GM21619 (cell line): Measurements from ENCODE around the gene SLC35D2.
A peak's percentile ranks its signal among the peaks of the same experiment; 100 is the strongest.
"Not testable (repeated sequence)": the region's sequence is repeated elsewhere in the genome, so short reads cannot be mapped to it uniquely, and the experiment has no call there.

Source experiments
- ATAC-seq: cut with Tn5 transposase; IDR thresholded peaks from one replicate; pipeline ENCODE4 v1.9.1; 2021; ENCODE audit not compliant: unreplicated experiment

SLC35D2 gene

DNA sequence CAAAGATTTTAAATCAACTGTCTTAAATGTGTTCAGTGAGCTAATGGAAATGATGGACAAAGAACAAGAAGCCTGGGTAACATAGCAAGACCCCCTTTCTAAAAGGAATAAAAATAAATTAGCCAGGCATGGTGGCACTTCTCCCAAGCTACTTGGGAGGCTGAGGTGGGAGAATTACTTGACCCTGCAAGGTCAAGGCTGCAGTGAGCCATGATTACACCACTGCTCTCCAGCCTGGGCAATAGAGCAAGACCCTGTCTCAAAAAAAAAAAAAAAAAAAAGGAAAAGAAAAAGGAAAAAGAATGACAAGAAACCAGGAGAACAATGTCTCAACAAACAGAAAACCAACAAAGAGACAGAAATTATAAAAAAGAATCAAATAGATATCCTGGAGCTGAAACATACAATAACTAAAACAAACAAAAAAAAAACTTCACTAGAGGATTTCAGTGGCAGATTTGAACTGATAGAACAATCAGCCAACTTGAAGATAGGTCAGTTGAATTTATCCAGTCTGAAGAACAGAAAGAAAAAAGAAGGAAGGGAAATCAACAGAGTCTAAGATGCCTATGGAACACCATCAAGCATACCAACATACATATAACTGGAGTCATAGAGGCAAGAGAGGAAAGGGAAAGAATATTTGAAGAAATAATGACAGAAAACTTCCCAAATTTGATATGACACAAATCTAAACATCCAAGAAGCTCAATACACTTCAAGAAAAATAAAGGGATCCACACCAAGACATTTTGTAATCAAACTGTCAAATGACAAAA lies 16.8 kb upstream of the SLC35D2 start:
- ATAC-seq: no peak

DNA sequence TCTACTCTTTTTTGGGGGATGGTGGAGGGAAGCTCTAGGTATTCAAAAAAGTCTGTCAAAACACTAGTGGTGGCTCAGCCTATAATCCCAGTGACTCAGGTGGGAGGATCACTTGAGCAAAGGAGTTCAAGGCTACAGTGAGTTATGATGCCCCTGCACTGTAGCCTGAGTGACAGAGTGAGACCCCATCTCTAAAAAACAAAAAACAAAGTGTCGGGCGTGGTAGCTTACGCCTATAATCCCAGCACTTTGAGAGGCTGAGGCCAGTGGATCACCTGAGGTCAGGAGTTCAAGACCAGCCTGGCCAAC lies 15.8 kb upstream of the SLC35D2 start:
- ATAC-seq: no peak

DNA sequence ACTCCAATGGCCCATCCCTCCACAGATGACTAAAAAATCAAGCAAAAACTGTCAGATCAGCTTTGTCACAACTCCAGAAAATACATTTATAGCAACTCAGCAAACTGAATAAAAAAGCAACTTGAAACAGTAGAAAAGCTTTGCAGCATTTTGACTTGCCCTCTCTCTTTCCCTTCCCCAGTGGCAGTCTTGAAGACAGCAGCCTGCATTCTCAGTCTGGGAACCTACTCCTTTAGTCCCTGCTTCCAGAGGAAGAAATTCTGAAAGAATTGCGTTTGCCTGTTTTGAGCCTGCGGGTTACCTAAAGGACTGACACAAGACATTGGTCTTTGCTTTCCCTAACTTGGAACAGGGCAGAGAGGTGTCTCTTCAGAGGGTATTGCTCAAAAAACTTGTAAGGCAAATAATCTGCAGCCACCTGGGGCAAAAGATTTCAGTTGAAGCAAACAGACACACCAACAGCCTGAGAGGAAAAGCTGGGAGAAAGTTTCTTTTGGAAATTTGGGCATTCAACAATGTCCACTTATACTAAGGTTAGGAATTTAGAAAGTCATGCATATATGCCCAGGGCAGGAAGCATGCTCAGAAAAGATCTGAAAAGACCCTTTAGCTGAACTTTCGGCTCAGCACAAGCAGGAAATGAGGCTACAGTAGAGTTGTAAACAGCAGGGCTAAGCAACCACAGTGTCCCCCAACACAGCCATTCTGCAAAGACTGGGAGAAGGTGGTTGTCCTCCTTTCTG lies 15.2 kb upstream of the SLC35D2 start:
- ATAC-seq: peak; percentile 72

DNA sequence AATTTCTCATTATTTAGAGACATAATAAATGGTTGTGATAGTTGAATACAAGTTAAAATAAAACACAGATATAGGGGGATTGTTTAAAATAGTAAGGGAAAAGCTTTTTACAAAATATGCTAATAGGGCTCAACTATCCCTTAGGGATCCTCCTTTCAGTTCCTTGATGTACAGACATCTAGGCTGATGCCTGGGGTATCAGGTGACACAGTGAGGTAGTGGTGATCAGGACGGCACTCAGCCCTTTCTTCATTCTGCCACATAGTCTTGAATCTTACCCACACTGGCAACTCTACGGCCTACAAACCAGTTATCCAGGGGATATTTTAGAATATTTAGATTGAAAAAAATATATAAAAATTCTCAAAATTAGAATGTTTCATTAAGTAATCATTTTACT lies 12.5 kb upstream of the SLC35D2 start:
- no peak for ATAC-seq

DNA sequence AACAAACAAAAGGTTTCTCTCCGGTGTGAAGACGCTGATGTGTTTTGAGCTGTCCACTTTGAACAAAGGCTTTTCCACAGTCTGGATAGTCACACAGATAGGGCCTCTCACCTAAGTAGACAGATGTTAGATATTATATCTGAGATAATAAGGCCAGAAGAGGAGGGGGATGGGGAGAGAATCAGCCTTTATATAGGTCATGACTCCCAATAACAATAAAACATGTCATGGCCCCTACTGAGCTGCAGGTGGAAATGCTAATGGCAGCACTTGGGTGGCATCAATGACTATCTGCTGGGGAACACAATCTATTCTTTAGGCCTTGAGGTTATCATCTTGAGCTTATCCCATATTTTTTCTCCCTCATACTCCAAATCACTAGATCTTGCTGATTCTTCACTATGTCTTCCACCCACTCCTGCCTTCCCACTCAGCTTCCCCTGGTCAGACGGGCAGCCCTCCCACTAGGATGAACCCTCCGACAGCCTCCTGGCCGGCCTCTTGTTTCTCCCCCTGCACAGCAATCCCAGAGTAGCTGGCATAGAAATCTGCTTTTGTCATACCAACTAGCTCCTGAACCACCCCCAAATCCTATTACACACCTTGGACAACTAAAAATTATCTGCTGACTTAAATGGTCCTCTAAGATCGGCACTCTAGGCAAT lies 11.5 kb upstream of the SLC35D2 start:
- ATAC-seq: no peak

DNA sequence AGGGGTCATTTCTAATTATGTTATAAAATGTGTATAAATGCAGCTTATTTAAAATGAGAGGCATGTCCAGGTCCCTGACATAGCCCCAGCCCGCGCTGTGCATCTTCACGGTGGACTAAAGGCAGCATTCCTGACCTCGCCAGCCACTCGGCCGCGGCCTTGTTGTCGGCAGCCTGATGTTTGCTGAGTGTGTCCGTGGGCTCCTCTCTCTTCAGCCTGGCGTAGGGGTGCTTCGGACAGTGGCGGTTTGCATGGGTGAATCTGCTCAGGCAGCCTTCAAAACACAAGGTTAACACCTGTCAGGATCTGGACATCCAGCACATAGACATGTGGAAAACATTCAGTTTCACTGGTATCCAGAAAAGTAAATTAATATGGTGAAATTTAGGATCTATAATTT lies 8.8 kb upstream of the SLC35D2 start:
- ATAC-seq: no peak

DNA sequence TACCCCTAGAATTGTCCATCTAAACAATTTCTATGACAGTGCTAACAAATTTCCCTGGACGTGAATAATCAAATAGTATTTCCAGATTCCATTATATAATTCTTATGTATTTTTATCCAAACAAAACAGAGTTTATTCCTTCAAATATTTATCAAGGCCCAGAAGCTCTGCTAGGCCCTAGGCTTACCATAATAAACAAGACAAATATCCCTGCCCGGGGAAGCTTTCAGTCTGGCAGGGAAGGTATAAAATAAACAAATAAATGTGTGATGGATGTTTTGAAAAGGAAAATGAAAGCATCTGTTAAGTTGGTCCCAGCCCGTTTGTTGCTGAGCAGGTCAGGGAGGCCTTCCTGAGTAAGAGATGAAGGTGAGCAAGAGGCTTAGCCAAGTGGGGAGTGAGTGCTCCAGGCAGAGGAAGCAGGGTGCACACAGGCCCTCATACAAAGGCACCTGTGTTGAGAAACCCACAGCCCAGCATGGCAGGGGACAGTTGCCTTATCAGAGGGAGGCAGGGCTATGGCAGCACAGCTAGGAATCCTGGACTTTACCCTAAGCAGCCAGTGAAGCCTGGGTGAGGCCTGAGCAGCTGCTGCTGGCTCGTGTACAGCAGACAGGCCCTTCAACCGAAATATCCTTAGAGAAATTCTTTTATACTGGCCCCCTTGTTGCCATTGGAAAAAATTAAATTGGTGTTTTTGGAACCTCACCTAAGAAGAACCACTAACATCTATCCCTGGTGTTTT lies 7.7 kb upstream of the SLC35D2 start:
- ATAC-seq: no peak

DNA sequence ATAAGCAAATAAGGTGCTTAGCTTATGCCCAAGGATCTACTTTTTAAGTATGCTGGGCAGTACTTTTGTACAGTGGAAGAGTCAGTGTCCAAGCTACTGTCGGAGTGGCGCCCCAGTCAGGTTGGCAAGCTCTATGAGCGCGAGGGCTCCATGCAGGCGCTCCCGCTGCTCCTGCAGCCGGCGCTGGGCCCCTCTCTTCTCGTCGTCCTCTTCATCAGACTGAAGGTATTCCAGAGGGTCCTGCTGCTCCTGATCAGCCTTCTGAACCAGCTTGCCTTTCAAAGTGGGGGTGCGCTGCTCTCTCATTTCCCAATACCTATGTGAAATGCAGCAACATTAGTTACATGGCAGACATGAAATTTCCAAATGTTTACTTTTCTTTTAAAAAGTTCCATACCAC lies 4.6 kb upstream of the SLC35D2 start:
- no peak for ATAC-seq

DNA sequence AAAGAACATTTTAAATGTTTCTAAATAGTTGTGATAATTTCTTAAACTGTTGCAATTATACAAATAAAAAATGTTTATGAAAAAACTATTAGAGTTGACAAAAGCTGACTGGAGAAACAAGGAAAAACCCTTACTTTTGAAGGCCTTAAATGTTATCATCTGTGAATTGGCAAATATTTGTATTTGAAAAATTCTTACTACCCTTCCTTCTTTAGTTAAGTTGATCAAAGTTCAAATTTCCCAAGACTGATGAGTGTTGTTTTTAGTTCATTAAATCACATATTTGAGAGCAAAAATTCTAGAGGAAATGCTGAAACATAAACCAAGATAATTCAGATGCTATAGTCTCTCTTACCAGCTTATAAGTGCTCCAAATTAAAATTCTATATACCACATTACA lies 2.6 kb upstream of the SLC35D2 start:
- no peak for ATAC-seq

DNA sequence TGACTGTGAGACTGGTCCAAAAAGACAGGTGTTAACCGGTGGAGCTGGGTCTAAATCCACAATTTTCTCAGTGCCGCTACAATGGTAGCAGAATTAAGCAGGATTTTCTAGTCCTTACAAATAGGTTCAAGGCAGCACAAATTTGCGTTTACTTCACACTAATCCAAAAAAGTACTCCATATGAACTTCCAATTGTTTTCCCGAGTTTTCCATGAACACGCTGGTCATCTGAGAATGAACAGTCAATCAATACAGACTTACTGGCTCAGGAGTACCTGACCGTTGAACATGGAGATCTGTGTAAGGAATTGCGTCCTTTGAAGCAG lies 709 bp downstream of the SLC35D2 start:
- no peak for ATAC-seq

DNA sequence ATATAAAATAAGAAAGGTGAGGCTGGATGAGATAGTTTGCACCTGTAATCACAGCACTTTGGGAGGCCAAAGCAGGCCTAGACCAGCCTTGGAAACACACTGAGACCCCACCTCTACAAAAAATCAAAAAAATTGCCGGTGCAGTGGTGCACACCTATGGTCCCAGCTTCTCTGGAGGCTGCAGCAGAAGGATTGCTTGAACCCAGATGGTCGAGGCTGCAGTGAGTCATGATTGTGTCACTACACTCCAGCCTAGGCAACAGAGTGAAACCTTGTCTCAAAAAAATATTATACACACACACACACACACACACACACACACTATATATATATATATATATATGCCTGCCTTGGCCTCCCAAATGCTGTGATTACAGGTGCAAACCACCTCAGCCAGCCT lies 1.3 kb downstream of the SLC35D2 start:
- no peak for ATAC-seq

DNA sequence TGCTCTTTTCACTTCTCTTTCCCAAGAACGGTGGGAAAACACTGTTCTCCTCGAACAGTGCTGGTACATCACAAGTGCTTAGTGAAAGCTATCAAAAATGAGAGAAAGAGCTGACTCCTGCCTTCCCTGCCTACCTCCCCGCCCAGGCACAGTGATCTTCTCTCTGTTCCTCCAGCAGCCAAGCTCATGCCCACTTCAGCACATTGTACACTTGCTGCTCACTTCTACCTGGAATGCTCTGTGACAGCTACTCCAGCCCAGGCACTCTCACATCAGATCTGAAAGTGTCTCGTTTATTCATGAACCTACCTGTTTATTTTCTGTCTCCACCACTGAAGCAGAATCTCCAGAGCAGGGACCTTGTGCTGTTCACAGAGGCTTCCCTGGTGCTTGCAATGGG lies 1.8 kb downstream of the SLC35D2 start:
- no peak for ATAC-seq

DNA sequence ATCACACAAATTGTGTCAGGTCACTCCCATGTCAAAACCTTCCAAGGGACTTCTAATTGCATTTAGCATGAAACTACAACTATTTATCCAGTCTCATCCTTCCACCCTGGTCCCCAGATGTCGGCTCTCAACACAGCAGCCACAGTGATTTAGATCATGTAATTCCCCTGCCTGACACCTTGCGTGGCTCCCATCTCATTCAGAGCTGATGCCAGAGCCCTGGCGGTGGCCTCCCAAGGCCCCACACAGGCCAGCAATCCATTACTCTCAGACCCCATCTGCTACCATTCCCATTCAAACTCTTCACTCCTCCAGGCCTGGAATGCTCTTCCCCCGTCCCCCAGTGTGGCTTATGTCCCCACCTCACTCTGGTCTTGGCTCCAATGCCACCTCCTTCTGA lies 2.4 kb downstream of the SLC35D2 start:
- ATAC-seq: no peak

DNA sequence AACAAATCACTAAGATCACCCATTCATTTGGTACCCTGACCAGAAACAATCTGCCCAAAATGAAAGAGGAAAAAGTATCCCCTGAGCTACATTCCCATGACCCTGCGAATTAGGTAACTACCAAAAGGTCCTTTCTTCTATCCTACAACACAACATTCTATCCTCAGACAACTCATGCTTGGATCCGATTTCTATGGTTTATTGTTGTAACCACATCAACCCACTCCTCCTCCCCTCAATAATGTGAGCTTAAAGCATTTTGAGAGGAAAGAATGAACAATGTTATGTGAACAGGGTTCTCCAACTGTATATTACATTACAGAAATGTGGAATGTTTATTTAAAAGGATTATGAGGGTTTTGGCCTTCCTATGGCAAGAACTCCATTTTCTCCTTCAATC lies 4.0 kb downstream of the SLC35D2 start:
- no peak for ATAC-seq

DNA sequence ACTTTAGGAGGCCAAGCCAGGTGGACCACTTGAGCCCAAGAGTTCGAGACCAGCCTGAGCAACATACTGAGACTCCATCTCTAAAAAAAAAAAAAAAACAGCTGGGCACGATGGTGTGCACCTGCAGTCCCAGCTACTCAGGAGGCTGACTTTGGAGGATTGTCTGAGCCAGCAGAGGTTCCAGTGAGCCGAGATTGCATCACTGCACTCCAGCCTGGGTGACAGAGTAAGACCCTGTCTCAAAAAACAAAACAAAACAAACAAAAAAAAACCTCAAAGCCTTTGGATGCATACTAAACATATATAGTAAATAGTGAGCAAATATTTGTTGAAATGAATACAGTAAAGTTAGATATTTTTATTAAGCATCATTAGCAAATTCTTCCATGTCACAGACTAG lies 5.3 kb downstream of the SLC35D2 start:
- no peak for ATAC-seq

DNA sequence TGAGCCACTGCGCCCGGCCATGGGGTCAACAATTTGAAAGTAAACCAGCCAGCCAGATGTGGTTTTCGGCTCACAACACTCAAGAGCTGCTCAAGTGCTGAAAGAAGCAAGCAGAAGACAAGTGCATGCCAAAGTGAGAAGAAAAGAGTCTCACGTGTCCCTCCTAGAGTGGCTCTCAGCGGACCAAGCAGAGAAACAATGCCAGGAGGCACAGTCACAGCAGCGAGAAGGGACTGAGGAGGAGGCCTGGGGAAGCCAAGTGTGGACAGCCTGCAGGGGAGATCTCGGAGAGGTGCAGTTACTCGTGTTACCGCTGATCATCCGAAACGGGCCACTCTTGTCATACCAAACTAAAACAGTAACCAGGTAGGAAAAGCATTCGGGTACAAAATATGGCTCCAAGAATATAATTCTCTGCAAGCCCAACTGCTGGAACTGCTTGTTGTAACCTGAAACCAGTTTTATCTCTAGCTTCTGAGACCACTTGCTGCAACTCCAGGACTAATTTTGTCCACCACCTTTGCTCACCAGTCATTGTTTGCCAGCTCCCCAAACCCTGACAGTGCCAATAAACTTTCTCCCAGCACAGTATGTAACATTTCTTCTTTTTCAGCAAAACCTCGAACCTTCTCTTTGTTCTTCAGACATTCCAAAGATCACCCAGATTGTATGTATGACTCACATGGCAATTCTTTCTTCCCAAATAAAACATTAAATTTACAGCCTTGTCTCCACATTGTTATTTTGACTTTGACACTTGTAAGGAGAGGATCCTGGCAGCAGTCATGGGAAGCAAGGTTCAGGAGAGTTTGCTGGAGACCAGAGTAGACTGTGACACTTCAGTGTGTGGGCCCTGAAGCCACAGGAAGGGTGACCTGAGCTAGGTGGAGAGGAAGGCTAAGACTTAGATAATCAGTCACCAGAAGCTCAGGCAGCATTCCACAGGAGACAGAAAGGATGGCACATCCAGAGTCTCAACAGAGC lies 6.3 kb downstream of the SLC35D2 start:
- ATAC-seq: no peak

DNA sequence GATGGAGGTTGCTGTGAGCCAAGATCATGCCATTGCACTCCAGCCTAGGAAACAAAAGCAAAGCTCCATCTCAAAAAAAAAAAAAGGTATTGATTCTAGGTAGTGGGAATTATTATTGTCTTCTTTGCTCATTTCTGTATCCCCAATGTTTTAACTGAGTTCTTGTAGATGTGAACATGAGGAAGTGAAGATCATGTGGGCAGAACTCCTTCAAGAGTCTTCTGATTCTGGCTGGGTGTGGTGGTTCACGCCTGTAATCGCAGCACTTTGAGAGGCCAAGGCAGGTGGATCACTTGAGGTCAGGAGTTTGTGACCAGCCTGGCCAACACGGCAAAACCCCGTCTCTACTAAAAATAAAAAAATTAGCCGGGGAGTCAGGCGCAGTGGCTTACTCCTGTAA lies 8.0 kb downstream of the SLC35D2 start:
- ATAC-seq: not testable (repeated sequence)

DNA sequence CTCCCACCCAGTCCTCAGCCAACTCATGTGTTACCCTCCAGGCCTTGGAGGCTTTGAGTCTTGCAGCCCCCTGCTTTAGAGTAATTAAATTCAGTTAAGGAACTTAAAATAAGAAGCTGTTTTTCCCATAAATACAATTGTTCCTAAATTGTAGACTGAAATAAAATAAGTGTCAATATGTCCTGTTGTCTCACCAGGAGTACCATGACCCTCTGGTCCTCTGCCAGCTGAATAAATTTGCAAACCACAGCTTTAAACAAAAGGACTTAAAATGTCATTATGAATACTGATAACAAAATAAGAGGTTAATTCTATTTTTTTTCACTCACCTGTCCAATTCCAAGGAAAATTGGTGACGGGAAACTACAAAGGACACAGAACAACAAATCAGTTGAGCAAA lies 15.6 kb downstream of the SLC35D2 start:
- ATAC-seq: no peak

DNA sequence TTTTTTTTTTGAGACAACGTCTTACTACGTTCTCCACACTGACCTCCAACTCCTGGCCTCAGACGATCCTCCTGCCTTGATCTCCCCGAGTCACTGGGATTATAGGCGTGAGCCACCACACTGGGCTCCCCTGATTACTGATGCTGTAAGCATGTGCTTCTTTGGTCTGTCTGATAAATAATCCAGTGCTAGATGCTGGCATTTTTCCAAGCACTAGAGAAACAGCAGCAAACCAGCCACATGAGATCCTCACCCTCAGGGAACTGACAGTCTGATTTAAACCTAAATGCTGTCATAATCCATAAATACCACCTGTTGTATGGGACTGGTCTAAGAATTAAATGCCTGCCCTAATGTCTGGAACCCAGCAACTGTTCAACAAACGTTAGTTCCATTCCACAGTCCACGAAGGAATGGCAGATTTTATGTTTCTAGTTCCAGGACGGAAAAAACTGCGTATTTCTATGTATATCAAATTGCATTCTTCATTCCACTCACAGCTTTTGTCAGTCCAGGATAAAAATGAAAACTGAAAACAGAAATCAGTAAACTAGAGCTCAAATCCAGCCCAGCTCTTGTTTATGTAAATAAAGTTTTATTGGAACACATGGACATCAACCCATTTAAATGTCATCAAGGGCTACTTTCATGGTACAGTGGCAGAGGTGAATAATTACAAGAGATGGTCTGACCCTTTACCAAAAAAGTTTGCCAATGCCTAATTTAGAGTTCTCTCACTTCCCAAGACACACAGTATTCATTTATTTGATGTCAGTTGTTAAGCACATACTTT lies 20.1 kb downstream of the SLC35D2 start:
- ATAC-seq: no peak

DNA sequence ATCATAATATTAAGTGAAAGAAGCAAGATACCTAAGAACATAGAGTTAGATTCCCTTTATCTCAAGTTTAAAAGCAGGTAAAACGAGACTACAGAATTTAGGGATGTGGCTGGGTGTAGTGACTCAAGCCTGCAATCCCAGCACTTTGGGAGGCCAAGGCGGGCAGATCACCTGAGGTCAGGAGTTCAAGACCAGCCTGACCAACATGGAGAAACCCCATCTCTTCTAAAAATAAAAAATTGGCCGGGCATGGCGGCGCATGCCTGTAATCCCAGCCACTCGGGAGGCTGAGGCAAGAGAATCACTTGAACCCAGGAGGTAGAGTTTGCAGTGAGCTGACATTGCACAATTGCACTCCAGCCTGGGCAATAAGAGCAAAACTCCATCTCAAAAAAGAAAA lies 21.4 kb downstream of the SLC35D2 start:
- not testable (repeated sequence) for ATAC-seq
